Globus pallidus (tissue), 1 donor: Measurements from ENCODE around the gene MTF2.
"Not testable (repeated sequence)": the region's sequence is repeated elsewhere in the genome, so short reads cannot be mapped to it uniquely, and the experiment has no call there.

Experiments
- DNase-seq: peaks from one replicate; pipeline ENCODE4 v3.0.0-alpha.2; 2015; ENCODE audit warnings: low spot score

MTF2 gene

DNA sequence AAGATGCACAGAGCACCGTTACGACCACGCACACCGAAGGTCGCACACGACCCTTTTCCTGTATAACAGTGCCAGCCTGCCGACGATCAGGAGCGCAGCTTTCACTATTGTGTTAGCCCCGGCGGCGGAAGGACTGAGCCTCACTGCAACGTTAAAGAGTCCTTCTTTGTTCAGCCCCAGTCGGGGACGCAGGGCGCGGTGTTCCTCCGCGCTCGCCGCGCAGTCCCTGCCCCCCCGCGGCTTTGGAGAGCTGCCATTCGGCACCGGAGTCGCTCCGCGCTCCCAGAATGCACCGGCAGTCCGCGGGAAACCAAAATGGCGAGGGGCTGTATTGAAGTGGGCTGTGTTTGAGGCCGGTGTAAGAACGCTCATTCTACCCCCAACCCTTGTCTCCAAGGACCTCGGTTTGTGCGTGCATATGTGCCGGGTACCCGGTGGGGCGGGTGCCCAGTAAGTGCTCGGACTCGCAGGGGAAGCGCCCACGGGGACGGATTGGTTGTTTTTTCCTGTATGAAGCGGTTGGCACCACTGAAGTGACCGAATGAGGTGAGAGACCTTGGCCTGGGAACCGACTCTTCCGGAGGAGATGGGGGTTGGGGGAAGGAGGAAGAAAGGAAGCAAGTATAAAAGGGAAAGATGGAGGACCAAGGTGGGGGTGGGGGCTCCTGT, at the start of gene MTF2:
Gene MTF2 (plus strand): TSS at position 298 of the 669 bp plus-strand sequence. CDS start 244 bp downstream, at position 542.
- peak; percentile 92 for DNase-seq

DNA sequence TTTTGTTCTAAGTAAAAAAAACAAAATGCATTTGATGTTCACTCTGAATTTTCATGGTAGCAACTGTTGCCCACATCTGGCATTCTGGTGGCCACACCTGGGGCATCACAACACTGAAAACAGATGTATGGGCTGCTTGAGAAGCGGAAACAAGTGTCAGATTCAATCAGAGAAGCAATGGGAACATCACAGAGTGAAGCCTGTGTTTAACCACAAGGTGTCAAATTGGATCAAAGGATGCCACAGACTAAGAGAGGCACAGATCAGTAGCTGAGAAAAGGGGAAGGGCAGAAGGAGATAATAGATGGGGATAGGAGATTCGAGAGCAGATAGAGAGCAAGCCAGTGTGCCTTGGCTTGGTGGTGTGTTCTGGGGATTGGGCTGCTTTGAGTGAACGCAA, 49.8 kb upstream of the MTF2 start:
- no peak for DNase-seq

DNA sequence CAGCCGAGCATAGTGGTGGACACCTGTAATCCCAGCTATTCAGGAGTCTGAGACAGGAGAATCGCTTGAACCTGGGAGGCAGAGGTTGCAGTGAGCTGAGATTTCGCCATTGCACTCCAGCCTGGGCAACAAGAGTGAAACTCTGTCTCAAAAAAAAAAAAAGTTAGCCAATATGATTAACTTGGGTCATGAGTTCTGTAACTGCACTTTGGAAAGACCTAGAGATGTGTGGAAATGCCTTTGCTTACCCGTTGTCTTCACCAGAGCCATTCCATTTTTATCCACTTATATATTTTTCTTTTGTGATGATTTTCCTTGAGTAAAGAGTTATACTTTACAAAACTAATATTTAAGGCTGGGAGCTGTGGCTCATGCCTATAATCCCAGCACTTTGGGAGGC, 48.9 kb upstream of the MTF2 start:
- DNase-seq: not testable (repeated sequence)

DNA sequence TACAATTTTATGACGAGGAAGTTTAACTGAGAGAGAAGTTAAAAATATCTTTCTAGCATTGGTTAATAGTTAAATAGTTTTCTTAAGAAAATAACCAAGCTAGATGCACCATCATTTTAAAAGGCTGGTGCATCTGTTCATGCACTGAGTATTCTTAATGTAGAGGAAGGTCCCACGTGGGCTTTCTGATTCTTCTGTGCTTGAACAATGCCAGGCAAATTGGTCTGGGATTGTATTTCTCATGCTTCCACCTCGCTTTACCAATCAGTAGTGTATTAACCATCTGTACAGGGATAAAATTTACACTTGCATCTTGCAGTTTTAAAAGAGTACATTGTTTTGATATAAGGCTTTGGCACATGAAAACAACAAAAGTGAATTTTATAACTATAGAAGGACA, 47.4 kb upstream of the MTF2 start:
- no peak for DNase-seq

DNA sequence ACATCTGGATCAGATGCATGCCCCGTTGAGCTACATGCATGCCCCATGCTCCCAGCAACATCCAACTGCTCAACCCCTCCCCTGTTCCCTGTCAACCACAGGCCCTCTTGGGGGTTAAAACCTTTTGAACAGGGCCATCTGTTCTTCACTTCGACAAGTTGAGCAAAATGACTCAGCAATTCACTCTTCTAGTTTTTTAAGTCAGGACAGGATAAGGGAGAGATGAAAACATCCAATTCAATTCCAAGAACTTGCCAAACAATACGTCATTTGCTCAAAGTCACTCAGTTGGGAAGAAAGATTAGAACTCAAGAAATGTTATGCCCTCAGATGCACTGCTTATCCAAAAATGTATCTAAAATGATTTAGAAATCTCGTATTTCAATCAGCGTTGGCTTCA, 46.1 kb upstream of the MTF2 start:
- DNase-seq: no peak

DNA sequence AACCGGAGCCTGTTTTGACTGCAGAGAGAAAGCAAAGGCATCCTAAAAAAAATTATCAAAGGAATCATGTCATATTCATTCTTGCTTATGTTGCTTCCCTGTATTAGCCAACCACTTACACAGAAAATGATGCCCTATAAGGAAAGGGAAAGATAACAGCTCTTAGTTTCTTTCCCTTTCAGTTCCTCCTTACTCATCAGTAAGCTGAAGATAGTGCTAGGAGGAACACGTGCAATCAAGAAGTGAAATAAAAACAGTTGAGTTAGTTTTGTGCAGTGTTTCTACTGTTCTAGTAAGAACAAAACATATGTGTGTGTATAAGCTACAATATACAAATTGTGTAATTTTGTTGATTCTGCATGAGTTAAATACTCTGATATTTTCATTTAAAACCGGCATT, 45.3 kb upstream of the MTF2 start:
- DNase-seq: peak; percentile 6

DNA sequence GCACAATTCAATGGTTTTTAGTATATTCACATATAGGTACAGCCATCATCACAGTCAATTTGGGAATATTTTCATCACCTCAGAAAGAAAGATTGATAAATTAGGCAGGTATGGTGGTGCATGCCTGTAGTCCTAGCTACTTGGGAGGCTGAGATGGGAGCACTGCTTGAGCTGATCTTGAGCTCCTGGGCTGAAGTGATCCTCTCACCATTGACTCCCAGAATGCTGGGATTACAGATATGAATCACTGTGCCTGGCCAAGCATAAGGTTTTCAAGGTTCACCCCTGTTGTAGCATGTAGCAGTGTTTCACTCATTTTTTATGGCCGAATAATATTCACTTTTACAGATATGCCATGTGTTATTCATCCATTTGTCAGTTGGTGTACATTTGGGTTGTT, 44.7 kb upstream of the MTF2 start:
- no peak for DNase-seq

DNA sequence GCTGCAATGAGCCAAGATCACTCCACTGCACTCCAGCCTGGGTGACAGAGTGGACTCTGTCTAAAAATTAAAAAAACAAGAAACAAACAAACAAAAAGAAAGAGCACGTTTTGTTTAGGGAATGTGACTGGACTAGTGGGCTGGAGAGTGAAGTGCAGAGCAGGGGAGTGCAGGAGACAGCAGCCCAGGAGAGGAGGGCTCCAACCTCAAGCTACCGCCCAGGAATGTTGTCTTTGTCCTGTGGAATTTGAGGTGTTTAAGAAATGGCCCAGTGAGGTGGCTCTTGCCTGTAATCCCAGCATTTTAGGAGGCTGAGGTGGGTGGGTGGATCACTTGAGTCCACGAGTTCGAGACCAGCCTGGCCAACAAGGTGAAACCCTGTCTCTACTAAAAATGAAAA, 42.4 kb upstream of the MTF2 start:
- no peak for DNase-seq

DNA sequence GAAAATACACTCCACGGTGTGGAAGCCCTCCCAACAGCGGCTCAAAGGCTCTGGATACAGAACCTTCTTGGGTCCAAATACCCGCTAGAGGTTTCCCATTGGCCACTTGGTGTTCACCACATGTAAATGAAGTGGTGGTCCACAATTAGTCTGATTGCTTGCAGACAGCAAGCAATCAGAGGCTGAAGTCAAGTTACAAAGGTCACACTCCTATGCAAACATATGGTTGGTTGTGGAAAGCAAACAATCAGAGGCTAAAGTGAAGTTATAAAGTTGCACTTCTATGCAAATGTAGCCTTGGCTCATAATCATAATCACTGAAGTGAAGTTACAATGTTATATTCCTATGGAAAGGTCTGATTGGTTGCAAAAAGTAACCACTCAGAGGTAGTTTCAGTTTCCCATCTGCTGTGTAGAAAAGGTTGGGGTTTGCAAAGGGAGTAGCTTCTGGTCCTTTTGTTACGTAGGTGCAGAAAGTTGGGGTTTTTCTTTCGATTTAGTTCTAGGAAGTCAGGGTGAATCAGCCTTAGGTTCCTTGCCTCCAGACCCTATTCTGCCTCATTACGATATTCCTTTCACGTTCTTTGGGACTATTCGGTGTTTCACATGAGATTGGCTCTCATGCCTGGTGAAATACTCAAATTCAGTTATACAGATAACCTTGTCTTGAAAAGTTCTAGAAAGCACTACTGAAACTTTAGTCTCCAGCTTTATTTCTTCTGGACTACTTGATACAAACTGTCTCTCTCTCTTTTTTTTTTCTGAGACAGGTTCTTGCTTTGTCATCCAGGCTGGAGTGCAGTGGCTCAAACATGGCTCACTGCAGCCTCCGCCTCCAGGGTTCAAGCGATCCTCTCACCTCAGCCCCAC, 36.7 kb upstream of the MTF2 start:
- peak; percentile 12 for DNase-seq

DNA sequence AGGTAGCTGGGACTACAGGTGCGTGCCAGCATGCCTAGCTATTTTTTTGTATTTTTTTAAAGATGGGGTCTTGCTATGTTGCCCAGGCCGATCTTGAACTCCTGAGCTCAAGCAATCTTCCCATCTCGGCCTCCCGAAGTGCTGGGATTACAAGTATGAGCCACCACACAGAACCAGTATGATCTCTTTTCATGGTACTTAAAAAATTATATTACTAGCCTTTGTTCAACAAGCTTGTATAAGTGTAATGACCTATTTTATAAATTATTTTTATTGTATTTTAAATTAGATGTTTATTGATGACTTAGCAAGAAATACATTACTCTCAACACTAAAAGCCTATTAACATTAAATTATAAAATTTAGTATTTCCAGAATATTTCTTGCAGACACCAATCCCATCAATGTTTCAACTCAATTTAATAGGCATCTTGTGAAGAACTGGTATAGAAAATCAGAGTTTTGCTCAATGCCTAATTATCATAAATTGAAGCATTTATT, 36.0 kb upstream of the MTF2 start:
- DNase-seq: no peak

DNA sequence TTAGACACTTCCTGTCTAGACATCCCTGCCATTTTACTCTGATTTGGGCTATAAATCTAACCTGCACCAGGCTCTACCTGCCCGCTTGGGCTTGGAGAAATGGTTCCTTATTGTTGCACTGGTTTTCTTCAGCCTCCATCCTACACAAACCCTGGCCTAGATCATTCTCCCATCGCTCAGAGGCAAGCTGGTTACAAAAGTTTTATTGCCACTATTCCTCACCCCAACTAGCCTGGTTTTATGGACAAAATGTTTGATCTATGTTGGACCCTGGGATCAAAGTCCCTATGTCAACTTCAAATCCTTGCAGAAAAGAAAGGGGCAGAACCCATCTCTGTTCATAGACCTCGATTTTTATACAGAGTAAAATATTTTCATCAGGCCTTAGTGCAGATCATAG, 31.5 kb upstream of the MTF2 start:
- DNase-seq: no peak

DNA sequence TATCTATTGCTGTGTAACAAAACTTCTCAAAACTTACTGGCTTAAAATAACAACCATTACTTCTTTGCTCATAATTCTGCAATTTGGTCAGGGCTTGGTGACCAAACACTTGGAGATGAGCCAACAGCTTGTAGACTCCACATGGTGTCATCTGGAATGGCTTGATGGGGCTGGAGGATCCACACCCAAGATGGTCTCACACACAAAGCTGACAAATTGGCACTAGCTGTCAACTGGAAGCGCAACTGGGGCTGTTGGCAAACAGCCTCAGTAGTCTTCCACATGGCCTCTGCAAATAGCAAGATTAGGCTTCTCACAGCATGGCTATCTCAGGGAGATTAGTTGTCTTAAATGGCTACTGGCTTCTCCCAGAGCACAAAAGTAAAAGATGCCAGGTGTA, 27.1 kb upstream of the MTF2 start:
- no peak for DNase-seq

DNA sequence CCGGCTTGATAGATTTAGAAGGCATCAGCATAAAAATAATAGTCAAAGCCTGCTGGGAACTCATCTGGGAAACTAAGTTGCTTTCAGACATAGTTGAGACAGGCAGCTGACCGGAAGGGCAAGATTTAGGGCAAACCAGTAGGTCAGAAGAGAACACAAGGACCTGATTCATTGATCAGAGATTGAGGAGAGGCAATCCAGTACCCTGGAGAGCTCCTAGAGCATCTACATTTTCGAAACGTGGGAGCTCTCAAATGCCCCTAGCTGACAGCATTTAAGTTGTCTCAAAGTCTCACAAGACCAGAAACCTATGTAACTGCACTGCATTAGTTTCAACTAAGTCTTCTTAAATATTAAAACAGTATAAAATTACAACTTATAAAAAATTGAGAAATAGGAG, 22.9 kb upstream of the MTF2 start:
- no peak for DNase-seq

DNA sequence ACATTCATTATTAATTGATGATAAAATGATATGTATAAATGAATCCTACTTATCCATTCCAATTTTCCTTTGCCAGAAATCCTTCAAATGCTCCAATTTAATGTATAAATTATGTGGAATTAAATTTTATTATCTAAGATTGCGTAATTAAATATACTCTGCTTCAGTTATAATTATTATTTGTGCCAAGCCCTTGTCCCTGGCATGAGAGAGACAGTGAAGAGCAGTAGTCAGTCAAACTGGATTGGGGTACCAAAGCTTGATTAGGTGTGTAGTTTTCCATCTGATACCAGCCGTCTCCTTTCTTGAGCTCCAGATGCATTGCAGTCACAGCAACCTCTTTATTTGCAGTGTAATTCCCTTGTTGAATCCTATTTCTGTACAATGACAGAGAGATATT, 22.4 kb upstream of the MTF2 start:
- DNase-seq: no peak

DNA sequence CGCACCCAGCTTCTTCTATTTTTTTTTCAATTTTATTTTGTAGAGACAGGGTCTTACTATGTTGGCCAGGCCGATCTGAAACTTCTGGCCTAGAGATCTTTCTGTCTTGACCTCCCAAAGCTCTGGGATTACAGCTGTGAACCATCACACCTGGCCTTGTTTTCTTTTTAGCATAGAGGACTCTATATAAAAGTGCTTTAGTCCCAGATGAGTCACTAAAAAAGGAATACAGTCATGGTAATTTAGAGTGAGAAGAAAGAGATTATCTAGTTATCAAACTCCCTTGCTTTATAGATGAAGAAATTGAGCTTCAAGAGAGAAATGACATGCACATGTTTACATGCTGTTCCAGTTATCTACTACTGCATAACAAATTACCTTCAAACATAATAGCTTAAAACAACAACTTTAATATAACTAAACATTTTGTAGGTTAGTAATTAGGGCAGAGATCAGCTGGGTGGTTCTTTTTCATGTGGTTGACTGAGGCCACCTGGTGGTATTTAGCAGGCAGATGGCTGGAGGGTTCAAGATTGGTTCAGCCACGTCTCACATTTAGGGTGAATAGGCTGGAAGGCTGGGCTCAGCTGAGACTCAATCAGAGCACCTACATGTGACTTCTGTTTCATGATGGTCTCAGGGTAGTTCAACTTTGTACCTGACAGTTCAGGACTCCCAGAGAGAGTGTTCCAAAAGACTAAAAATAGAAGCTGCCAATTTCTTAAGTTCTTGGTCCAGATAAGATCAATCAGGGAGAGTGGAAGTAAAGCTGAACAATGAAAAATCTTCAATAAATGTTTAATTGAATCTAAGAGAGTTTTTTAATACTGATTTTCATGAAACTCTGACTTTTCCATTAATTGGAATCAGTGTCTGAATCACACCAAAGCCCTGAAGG, 16.9 kb upstream of the MTF2 start:
- DNase-seq: no peak

DNA sequence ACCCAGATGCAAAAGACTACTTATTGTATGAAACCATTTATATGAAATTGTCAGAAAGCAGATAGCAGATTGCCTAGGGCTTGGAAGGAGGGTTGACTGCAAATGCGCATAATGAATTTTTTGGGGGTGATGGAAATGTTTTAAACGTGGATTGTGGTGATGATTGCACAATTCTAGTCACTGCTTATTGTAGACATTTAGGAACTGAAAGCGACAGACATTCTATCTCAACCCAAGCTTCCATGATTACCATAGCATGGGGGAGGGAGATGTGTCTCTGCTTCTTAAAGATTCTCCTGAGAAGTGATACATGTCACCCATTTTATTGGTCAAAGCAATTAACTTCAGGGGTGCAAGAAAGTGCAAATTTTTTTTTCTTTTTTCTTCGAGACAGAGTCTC, 2.8 kb upstream of the MTF2 start:
- DNase-seq: peak; percentile 16

DNA sequence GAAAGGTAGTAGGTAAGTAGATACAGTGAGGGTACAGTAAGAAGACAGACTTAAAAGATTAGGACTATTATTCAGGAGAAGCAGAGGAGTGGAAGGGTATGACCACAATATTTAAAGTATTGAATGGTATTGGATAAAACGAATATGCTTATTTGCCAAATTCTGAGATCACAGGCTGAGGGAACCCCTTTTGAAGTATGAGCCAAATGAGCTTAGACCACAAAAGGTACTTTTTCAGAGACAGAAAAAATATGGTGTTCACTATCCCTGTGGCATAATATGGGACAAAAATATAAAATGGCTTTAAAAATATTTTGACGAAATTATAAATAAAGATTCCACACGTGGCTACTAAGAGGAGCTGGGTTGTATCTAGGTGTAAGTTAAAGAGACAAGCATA, 880 bp upstream of the MTF2 start:
- DNase-seq: no peak

DNA sequence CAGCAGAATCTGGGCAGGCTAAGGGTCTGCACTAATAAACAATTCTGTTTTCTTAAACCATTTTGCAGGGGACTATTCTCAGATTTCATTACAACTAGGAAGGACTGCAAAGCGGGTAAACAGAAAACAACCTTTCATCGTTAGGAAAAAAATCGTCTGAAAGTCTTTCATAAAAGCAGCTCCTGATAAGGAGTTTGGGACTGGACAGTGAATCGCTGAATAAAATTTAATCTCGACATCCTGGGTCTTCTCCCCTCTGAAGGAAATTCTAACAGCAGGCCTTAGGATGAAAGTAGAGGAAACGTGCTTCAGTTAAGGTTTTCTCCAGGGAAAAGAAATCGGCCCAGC, 471 bp upstream of the MTF2 start:
- DNase-seq: no peak

DNA sequence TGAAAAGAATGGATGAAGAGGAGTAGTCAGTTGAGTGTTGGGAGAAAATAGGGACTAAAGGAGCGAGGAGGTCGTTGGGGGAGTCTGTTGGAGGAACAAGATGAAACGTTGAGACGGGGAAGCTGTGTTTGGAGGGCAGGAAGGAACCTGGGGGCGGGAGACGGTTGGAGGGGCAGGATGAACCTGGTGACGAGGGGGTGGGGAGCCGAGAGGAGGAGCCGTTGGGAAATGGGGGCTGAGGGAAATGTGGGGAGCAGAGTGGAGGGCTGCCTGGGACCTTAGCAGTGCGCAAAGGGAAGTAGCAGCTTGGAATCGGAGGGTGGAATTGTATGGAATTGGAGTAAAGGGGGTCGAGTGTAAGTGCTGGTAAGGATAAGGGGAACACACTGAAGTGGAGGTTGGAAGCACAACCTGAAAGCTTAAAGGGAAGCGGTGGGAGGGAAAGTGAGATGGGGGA, 630 bp downstream of the MTF2 start:
- DNase-seq: no peak

DNA sequence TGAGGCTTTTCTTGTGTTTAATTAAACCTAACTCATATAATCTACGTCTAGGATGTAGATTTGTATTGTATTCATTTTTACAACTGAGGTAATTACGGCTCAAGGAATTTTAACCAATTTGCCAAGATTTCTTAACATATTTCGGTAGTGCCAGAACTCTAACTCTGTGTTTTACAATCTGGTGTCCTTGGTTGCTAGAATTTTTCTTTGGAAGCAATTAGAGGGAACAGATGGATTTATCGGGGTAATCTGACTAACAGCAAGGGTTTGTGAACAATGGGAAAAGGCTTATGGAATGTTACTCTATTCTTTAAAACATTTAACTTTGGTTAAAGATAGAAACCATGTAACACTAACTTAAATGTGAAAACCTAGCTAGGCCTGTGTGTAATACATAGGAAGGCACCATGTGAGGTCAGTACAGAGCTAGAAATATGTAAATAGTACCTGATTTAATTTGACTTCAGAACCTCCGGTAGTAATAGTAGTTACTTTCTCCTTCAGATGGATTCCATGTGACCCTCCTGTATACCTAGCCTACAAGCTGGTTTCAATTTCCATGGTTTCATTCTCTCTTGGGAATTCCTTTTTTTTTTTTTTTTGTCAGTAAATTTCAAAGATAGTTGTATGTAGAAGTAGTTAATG, 1.2 kb downstream of the MTF2 start:
- peak; percentile 31 for DNase-seq

DNA sequence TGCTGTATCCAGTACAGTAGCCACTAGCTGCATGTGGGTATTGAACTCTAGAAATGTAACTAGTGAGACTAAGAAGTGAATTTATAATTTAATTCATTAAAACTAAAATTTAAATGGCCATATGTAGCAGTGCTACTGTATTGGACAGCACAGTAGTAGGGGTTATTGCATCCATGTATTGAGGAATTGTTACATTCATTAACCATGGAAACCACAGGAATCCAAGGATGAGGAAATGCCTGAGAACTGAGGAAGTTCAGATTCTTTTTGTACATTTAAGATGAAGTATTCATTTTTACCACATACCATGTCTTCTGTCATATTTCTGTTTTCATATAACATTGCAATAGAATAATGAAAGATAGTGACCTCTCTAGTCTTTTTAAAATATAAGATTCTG, 2.6 kb downstream of the MTF2 start:
- no peak for DNase-seq

DNA sequence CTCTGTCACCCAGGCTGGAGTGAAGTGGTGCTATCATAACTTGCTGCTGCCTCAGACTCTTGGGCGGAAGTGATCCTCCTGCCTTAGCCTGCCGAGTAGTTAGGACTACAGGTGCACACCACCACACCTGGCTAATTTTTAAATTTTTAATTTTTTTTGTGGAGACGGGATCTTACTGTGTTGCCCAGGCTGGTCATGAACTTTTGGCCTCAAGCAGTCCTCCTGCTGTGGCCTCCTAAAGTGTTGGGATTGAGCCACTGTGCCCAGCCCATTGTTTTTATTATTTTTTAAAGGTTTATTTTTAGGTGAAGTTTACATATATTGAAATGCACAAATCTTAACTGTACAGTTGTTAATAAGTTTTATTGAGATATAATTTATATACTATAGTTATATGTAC, 3.2 kb downstream of the MTF2 start:
- DNase-seq: no peak
